HepG2 (cell line): ENCODE data around the gene POLR1H. TPM values are rescaled to one million over a fixed set of nuclear protein-coding genes. Genes with fewer than 3 reads are reported as not detected.

Experiments used
- ATF7-NPFF ChIP-seq: sonication (generic); formaldehyde crosslinking; IDR thresholded peaks from 2 replicates; pipeline ENCODE4 v1.8.1; 2023; ENCODE audit warnings: mild to moderate bottlenecking, low read depth, missing genetic modification reagents, moderate library complexity
- ETV6 ChIP-seq: sonication (generic); formaldehyde crosslinking; conservative IDR thresholded peaks from 2 replicates; pipeline ENCODE4 v1.4.0; 2020; ENCODE audit warnings: missing genetic modification reagents
- GZF1 ChIP-seq: sonication (generic); formaldehyde crosslinking; IDR thresholded peaks from 2 replicates; pipeline ENCODE4 v1.5.1; 2020; ENCODE audit warnings: mild to moderate bottlenecking, missing genetic modification reagents
- JUN ChIP-seq: sonication (generic); formaldehyde crosslinking; IDR thresholded peaks from 2 replicates; pipeline ENCODE4 v1.4.0; 2020; ENCODE audit warnings: mild to moderate bottlenecking, missing genetic modification reagents
- MEIS1 ChIP-seq: sonication (generic); formaldehyde crosslinking; IDR thresholded peaks from 2 replicates; pipeline ENCODE4 v1.9.0; 2021; ENCODE audit warnings: mild to moderate bottlenecking, missing genetic modification reagents, moderate library complexity, borderline replicate concordance
- NAIF1 ChIP-seq: sonication (generic); formaldehyde crosslinking; IDR thresholded peaks from 2 replicates; pipeline ENCODE4 v1.5.0; 2020; ENCODE audit warnings: mild to moderate bottlenecking, missing genetic modification reagents, borderline replicate concordance
- NFATC3 ChIP-seq: sonication (generic); formaldehyde crosslinking; IDR thresholded peaks from 2 replicates; pipeline ENCODE4 v1.5.1; 2020; ENCODE audit warnings: mild to moderate bottlenecking, missing genetic modification reagents
- POLR2G ChIP-seq: fragments of 200-400 bp; formaldehyde crosslinking; IDR thresholded peaks from 2 replicates; pipeline ENCODE4 v1.6.1; 2018; ENCODE audit warnings: mild to moderate bottlenecking, low read depth, low read length, moderate library complexity
- RORA ChIP-seq: sonication (generic); formaldehyde crosslinking; IDR thresholded peaks from 2 replicates; pipeline ENCODE4 v1.5.0; 2020; ENCODE audit warnings: mild to moderate bottlenecking, missing genetic modification reagents, moderate library complexity
- ZC3H13 ChIP-seq: sonication (generic); formaldehyde crosslinking; IDR thresholded peaks from 2 replicates; pipeline ENCODE4 v1.8.1; 2023; ENCODE audit warnings: mild to moderate bottlenecking, missing genetic modification reagents, moderate library complexity
- ZC3H4 ChIP-seq: sonication (generic); formaldehyde crosslinking; IDR thresholded peaks from 2 replicates; pipeline ENCODE4 v1.4.0; 2020; ENCODE audit warnings: missing genetic modification reagents, borderline replicate concordance
- ZNF224 ChIP-seq: sonication (generic); formaldehyde crosslinking; IDR thresholded peaks from 2 replicates; pipeline ENCODE4 v1.5.0; 2020; ENCODE audit warnings: mild to moderate bottlenecking, missing genetic modification reagents
- ZNF343 ChIP-seq: sonication (generic); formaldehyde crosslinking; IDR thresholded peaks from 2 replicates; pipeline ENCODE4 v1.4.0; 2020; ENCODE audit warnings: mild to moderate bottlenecking, missing genetic modification reagents
- ZNF414 ChIP-seq: sonication (generic); formaldehyde crosslinking; IDR thresholded peaks from 2 replicates; pipeline ENCODE4 v1.5.0; 2020; ENCODE audit warnings: missing genetic modification reagents
- ZNF451 ChIP-seq: sonication (generic); formaldehyde crosslinking; IDR thresholded peaks from 2 replicates; pipeline ENCODE4 v1.5.0; 2020; ENCODE audit warnings: mild to moderate bottlenecking, missing genetic modification reagents
- ZNF510 ChIP-seq: sonication (generic); formaldehyde crosslinking; IDR thresholded peaks from 2 replicates; pipeline ENCODE4 v1.4.0; 2020; ENCODE audit warnings: low read depth, mild to moderate bottlenecking, missing genetic modification reagents
- ZNF572 ChIP-seq: sonication (generic); formaldehyde crosslinking; IDR thresholded peaks from 2 replicates; pipeline ENCODE4 v1.5.1; 2020; ENCODE audit warnings: mild to moderate bottlenecking, missing genetic modification reagents
- ZNF639 ChIP-seq: conservative IDR thresholded peaks from 2 replicates; pipeline ENCODE4 v1.6.1; 2018; ENCODE audit warnings: missing genetic modification reagents
- polyA plus RNA-seq, 8 experiments: library from polyadenylated mRNA; depleted of rRNA in 3 of 8; stranded (reverse) in 7 of 8; unstranded in 1 of 8; fragments of >200 nt; fragmentation: Illumina TruSeq in 4 of 8; extraction: Trizol in 4 of 8; gene quantifications; 2 replicates each; pipeline versions ENCODE4 v1.2.1 to v1.2.3, GENCODE V29; 2011 to 2016; ENCODE audit warnings: low read depth in 4 of 8, missing spikeins in 1 of 8, mixed read lengths in 1 of 8; ENCODE audit not compliant: insufficient read depth in 1 of 8
- total RNA-seq, 5 experiments: library from RNA; depleted of rRNA; stranded (reverse); fragments of >200 nt; fragmentation: Illumina TruSeq; extraction: Trizol; gene quantifications; 2 replicates each; pipeline ENCODE4 v1.2.3, GENCODE V29; 2016; ENCODE audit warnings: low read depth in 1 of 5
- TF ChIP-seq, protein P1 (sequence below): sonication (generic); formaldehyde crosslinking; IDR thresholded peaks from 2 replicates; pipeline ENCODE4 v1.4.0; 2020; ENCODE audit warnings: low read depth, missing genetic modification reagents
- TF ChIP-seq, protein P2 (sequence below): IDR thresholded peaks from 2 replicates; pipeline ENCODE4 v1.6.1; 2016; ENCODE audit warnings: missing genetic modification reagents, missing compliant biosample characterization
- TF ChIP-seq, protein P3 (sequence below): sonication (generic); formaldehyde crosslinking; IDR thresholded peaks from 2 replicates; pipeline ENCODE4 v1.5.1; 2020; ENCODE audit warnings: missing genetic modification reagents, mild to moderate bottlenecking, borderline replicate concordance
- TF ChIP-seq, protein P4 (sequence below): sonication (generic); formaldehyde crosslinking; IDR thresholded peaks from 2 replicates; pipeline ENCODE4 v1.5.0; 2020; ENCODE audit warnings: missing genetic modification reagents, mild to moderate bottlenecking, borderline replicate concordance

Gene POLR1H
- total and polyA plus RNA-seq, 2 of the 13 experiments (the other 11 are each of a cell fraction or from before 2014, with no cell fraction given): 61.4 to 79.8 TPM

GRCh38 chr6:30060606-30061091 lies 416 bp upstream of the POLR1H start (continued):
- TF ChIP-seq, protein P1, sequence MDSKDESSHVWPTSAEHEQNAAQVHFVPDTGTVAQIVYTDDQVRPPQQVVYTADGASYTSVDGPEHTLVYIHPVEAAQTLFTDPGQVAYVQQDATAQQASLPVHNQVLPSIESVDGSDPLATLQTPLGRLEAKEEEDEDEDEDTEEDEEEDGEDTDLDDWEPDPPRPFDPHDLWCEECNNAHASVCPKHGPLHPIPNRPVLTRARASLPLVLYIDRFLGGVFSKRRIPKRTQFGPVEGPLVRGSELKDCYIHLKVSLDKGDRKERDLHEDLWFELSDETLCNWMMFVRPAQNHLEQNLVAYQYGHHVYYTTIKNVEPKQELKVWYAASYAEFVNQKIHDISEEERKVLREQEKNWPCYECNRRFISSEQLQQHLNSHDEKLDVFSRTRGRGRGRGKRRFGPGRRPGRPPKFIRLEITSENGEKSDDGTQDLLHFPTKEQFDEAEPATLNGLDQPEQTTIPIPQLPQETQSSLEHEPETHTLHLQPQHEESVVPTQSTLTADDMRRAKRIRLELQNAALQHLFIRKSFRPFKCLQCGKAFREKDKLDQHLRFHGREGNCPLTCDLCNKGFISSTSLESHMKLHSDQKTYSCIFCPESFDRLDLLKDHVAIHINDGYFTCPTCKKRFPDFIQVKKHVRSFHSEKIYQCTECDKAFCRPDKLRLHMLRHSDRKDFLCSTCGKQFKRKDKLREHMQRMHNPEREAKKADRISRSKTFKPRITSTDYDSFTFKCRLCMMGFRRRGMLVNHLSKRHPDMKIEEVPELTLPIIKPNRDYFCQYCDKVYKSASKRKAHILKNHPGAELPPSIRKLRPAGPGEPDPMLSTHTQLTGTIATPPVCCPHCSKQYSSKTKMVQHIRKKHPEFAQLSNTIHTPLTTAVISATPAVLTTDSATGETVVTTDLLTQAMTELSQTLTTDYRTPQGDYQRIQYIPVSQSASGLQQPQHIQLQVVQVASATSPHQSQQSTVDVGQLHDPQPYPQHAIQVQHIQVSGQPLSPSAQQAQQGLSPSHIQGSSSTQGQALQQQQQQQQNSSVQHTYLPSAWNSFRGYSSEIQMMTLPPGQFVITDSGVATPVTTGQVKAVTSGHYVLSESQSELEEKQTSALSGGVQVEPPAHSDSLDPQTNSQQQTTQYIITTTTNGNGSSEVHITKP: no peak
- TF ChIP-seq, protein P2, sequence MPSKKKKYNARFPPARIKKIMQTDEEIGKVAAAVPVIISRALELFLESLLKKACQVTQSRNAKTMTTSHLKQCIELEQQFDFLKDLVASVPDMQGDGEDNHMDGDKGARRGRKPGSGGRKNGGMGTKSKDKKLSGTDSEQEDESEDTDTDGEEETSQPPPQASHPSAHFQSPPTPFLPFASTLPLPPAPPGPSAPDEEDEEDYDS (CRISPR knock-in tag): no peak
- peak; percentile 70; the same call in 1 of the 2 replicates for TF ChIP-seq ZNF414 (CRISPR knock-in tag)
- 0 out of 2 replicates have a peak, but pooled peaks have one; percentile 75 for TF ChIP-seq ZNF343 (CRISPR knock-in tag)
- peak; percentile 18 for TF ChIP-seq MEIS1 (CRISPR knock-in tag)
- TF ChIP-seq, protein P3, sequence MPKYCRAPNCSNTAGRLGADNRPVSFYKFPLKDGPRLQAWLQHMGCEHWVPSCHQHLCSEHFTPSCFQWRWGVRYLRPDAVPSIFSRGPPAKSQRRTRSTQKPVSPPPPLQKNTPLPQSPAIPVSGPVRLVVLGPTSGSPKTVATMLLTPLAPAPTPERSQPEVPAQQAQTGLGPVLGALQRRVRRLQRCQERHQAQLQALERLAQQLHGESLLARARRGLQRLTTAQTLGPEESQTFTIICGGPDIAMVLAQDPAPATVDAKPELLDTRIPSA (CRISPR knock-in tag): 0 out of 2 replicates have a peak, but pooled peaks have one; percentile 26
- TF ChIP-seq, protein P4, sequence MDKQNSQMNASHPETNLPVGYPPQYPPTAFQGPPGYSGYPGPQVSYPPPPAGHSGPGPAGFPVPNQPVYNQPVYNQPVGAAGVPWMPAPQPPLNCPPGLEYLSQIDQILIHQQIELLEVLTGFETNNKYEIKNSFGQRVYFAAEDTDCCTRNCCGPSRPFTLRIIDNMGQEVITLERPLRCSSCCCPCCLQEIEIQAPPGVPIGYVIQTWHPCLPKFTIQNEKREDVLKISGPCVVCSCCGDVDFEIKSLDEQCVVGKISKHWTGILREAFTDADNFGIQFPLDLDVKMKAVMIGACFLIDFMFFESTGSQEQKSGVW (CRISPR knock-in tag): 0 out of 2 replicates have a peak, but pooled peaks have one; percentile 33
- TF ChIP-seq GZF1 (CRISPR knock-in tag): 0 out of 2 replicates have a peak, but pooled peaks have one; percentile 26
- no peak for TF ChIP-seq NFATC3 (CRISPR knock-in tag)
- no peak for TF ChIP-seq ZNF639 (CRISPR knock-in tag)
- peak; percentile 90; the same call in 1 of the 2 replicates for TF ChIP-seq ZNF224 (CRISPR knock-in tag)
- no peak for TF ChIP-seq ETV6 (CRISPR knock-in tag)
- TF ChIP-seq RORA (CRISPR knock-in tag): peak; percentile 94; the same call in 1 of the 2 replicates
- no peak for TF ChIP-seq NAIF1 (CRISPR knock-in tag)
- TF ChIP-seq ZNF451: peak; percentile 30; the same call in 1 of the 2 replicates
- peak; percentile 63; the same call in 1 of the 2 replicates for TF ChIP-seq ZC3H13
- TF ChIP-seq ZNF510 (CRISPR knock-in tag): 0 out of 2 replicates have a peak, but pooled peaks have one; percentile 25
- TF ChIP-seq ZNF572 (CRISPR knock-in tag): peak; percentile 90; the same call in 1 of the 2 replicates
- TF ChIP-seq POLR2G: no peak
- peak; percentile 57; the same call in 1 of the 2 replicates for TF ChIP-seq ZC3H4 (CRISPR knock-in tag)
- no peak for TF ChIP-seq ATF7-NPFF (CRISPR knock-in tag)
- 0 out of 2 replicates have a peak, but pooled peaks have one; percentile 18 for TF ChIP-seq JUN (CRISPR knock-in tag)
